WTC11 (cell line): ENCODE measurements around the gene PDIK1L.
"Not testable (repeated sequence)": the region's sequence is repeated elsewhere in the genome, so short reads cannot be mapped to it uniquely, and the experiment has no call there.

Experiments
- CREM ChIP-seq: sonication (generic); formaldehyde crosslinking; IDR thresholded peaks from 2 replicates; pipeline ENCODE4 v1.8.1; 2022; ENCODE audit warnings: mild to moderate bottlenecking, missing genetic modification reagents, moderate library complexity
- SP1 ChIP-seq: sonication (generic); formaldehyde crosslinking; conservative IDR thresholded peaks from 2 replicates; pipeline ENCODE4 v1.8.1; 2022; ENCODE audit warnings: missing genetic modification reagents
- USF2 ChIP-seq: sonication (generic); formaldehyde crosslinking; IDR thresholded peaks from 2 replicates; pipeline ENCODE4 v1.8.1; 2023; ENCODE audit warnings: mild to moderate bottlenecking, missing genetic modification reagents, moderate library complexity
- ZNF121 ChIP-seq: sonication (generic); formaldehyde crosslinking; IDR thresholded peaks from 2 replicates; pipeline ENCODE4 v1.8.0; 2023; ENCODE audit warnings: missing genetic modification reagents
- ZNF512 ChIP-seq: sonication (generic); formaldehyde crosslinking; IDR thresholded peaks from 2 replicates; pipeline ENCODE4 v1.8.1; 2022; ENCODE audit warnings: missing genetic modification reagents, borderline replicate concordance
- TF ChIP-seq, protein P1 (sequence below): fragments of 200-600 bp; IDR thresholded peaks from 2 replicates; pipeline ENCODE4 v1.8.0; 2022; ENCODE audit warnings: antibody characterized with exemption
- TF ChIP-seq, protein P2 (sequence below): sonication (generic); formaldehyde crosslinking; IDR thresholded peaks from 2 replicates; pipeline ENCODE4 v1.8.0; 2022; ENCODE audit warnings: mild to moderate bottlenecking, missing genetic modification reagents

GRCh38 chr1:26105226-26105548 lies 6.4 kb upstream of the PDIK1L start:
- TF ChIP-seq, protein P1, sequence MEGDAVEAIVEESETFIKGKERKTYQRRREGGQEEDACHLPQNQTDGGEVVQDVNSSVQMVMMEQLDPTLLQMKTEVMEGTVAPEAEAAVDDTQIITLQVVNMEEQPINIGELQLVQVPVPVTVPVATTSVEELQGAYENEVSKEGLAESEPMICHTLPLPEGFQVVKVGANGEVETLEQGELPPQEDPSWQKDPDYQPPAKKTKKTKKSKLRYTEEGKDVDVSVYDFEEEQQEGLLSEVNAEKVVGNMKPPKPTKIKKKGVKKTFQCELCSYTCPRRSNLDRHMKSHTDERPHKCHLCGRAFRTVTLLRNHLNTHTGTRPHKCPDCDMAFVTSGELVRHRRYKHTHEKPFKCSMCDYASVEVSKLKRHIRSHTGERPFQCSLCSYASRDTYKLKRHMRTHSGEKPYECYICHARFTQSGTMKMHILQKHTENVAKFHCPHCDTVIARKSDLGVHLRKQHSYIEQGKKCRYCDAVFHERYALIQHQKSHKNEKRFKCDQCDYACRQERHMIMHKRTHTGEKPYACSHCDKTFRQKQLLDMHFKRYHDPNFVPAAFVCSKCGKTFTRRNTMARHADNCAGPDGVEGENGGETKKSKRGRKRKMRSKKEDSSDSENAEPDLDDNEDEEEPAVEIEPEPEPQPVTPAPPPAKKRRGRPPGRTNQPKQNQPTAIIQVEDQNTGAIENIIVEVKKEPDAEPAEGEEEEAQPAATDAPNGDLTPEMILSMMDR: not testable (repeated sequence)
- TF ChIP-seq SP1, ZNF512, USF2, ZNF121, CREM (CRISPR knock-in tag): not testable (repeated sequence)
- TF ChIP-seq, protein P2, sequence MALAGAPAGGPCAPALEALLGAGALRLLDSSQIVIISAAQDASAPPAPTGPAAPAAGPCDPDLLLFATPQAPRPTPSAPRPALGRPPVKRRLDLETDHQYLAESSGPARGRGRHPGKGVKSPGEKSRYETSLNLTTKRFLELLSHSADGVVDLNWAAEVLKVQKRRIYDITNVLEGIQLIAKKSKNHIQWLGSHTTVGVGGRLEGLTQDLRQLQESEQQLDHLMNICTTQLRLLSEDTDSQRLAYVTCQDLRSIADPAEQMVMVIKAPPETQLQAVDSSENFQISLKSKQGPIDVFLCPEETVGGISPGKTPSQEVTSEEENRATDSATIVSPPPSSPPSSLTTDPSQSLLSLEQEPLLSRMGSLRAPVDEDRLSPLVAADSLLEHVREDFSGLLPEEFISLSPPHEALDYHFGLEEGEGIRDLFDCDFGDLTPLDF (CRISPR knock-in tag): not testable (repeated sequence)
